ENCODE results near the gene MRPS18C. TPM values are rescaled to one million over a fixed set of nuclear protein-coding genes. Genes with fewer than 3 reads are reported as not detected.
A peak's percentile ranks its signal among the peaks of the same experiment; 100 is the strongest.
"Not testable (repeated sequence)": the region's sequence is repeated elsewhere in the genome, so short reads cannot be mapped to it uniquely, and the experiment has no call there.

The MRPS18C gene
- total RNA-seq, 4 donors from 2014 or later = 12.3 to 29.6 (median 23.9) TPM

DNA sequence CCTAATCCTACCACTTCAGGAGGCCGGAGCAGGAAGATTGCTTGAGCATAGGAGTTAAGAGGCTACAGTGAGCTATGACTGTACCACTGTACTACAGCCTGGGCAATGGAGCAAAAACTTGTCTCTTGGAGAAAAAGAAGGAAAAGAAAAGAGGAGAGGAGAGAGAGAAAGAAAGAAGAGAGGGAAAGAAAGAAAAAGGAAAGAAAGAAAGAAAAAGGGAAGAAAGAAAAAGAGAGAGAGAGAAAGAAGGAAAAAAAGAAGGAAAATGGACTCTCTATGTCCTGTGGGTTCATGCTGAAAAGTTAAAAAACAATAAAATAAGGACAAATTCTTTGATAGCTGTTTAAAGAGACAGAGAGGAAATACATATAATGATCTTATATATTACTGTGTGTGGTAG is 42.3 kb downstream of the MRPS18C start:
- ATAC-seq (ENCODE audit: low FRiP score) = no peak

DNA sequence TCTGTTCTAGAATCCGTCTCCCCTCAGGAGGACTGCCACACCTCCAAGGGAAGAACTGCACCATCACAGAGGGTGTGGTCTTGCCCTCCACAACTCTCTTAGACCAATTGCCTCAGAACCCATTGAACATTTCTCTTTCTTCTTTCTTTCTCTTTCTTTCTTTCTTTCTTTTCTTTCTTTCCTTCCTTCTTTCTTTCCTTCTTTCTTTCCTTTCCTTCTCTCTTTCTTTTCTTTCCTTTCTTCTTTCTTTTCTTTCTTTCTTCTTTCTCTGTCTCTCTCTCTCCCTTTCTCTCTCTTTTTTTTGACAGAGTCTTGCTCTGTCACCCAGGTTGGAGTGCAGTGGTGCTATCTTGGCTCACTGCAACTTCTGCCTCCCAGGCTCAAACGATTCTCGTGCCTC is 45.8 kb downstream of the MRPS18C start:
- ATAC-seq (ENCODE audit: low FRiP score); DNase-seq (ENCODE audit: low spot score): not testable (repeated sequence)

More for the DNA sequence above, 42.3 kb downstream of the MRPS18C start:
- TF ChIP-seq, protein P1, sequence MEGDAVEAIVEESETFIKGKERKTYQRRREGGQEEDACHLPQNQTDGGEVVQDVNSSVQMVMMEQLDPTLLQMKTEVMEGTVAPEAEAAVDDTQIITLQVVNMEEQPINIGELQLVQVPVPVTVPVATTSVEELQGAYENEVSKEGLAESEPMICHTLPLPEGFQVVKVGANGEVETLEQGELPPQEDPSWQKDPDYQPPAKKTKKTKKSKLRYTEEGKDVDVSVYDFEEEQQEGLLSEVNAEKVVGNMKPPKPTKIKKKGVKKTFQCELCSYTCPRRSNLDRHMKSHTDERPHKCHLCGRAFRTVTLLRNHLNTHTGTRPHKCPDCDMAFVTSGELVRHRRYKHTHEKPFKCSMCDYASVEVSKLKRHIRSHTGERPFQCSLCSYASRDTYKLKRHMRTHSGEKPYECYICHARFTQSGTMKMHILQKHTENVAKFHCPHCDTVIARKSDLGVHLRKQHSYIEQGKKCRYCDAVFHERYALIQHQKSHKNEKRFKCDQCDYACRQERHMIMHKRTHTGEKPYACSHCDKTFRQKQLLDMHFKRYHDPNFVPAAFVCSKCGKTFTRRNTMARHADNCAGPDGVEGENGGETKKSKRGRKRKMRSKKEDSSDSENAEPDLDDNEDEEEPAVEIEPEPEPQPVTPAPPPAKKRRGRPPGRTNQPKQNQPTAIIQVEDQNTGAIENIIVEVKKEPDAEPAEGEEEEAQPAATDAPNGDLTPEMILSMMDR (IDR thresholded peaks at IDR 0.05) = no peak
- DNase-seq (ENCODE audit: low spot score) = no peak

DNA sequence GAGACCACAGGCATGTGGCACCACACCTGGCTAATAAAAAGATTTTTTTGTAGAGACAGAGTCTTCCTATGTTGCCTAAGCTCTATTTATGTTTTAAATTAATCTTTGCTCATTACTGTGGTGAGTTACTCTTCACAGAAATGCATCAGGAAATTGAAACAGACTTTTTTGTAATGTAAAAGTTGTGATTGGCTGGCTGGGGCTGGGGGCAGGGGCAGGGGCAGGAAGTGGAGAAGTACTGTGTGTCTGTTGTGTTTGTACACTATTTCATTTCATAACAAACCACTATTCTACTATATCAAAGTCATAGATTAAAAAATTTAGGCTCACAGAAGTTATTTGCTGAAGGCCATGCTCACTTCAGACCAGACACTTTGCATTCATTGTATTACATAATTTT is 48.1 kb downstream of the MRPS18C start:
- ATAC-seq (ENCODE audit: low FRiP score) = no peak
- TF ChIP-seq, protein P1 (IDR thresholded peaks at IDR 0.05) = no peak
- DNase-seq (ENCODE audit: low spot score) = no peak

DNA sequence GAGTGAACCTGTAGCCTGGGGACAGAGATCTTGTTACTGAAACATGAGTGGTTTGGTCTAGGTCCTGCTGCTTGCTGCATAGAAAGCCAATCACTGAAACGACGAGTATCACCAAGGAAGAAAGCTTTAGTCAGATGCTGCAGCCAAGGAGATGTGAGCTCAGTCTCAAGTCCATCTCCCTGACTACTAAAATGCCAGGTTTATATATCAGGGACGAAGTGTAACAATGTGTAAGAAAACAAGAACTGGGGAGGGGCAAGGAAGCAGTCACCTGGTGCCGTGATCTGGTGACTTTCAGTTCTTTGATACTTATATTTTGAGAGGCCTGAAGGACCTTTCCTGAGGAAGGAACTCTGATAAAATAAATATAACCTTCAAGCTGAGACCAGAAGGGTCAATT is 48.6 kb downstream of the MRPS18C start:
- no peak for DNase-seq (ENCODE audit: low spot score)
- TF ChIP-seq, protein P1 (IDR thresholded peaks at IDR 0.05) = no peak
- no peak for ATAC-seq (ENCODE audit: low FRiP score)

DNA sequence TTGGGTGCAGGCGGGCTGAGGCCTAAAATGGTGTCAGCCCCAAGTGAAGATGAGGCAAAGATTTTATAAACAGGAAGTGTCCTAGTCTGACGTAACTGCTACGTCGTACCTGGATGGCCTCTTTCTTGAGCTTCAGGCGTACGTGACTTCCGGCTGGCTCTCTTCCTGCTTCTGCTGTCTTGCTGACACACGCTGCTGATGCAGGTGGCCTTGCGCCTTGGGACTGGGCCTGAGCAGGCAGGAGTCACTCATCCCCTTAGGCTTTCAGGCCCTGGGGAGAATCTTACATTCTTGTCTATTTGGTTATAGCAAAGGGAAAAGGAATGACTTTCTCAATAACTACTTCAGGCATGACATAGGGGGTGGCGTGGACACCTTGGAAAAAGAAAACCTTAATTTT is 49.1 kb downstream of the MRPS18C start:
- TF ChIP-seq, protein P1 (IDR thresholded peaks at IDR 0.05) = no peak
- no peak for ATAC-seq (ENCODE audit: low FRiP score)
- DNase-seq (ENCODE audit: low spot score) = no peak

DNA sequence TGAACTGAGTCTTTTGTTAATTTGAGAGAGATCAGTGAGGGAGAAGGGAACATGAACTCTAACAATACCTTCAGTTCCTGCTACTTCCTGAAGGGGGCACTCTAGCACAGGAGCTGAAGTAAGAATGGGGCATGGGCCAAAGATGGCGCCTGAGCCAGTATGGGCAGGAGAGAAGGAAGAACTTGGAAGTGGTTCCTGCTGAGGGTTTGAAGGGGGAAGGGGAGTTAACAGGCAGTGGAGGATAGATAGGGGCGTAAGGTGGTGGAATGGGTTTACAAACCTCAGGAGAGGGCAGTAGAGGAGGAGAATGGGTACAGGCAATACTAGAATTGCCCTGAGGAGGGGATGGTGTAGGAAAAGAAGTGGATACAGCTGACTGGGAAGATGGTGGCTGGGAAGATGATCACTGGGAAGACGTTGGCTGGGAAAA is 53.3 kb downstream of the MRPS18C start:
- TF ChIP-seq, protein P1 (IDR thresholded peaks at IDR 0.05) = peak in 2 of 3 donors; percentile 47 to 54
- not testable (repeated sequence) for ATAC-seq (ENCODE audit: low FRiP score); DNase-seq (ENCODE audit: low spot score)

DNA sequence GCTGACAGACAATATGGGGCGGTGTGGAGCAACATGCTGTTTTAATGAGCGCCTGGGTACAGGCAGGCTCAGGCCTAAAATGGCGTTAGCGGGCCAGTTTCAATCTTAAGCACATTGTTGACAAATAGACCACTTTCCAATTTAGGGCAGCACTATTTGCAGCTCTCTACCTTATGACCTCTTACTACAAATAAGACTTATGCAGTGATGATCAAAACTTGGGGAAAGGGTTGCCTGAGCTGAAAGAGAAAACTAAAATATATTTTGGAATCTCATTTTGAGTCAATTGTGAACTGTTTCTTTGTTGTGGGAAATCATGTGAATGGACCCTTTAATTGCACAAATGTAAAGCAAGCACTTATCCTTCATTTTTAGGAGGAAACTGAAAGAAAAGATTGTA is 54.6 kb downstream of the MRPS18C start:
- ATAC-seq (ENCODE audit: low FRiP score) (no peak), DNase-seq (ENCODE audit: low spot score) (no peak)
- TF ChIP-seq, protein P1 (IDR thresholded peaks at IDR 0.05) = no peak

Other genes starting within 250 kb of the MRPS18C start
- gene COQ2, start 171.3 kb upstream of the MRPS18C start, total RNA-seq = 10 to 100 TPM in 2 of 4 donors, 1 to 10 TPM in 2; 9.0 to 10.4 (median 9.8) TPM
- 10 to 100 TPM in 2 of 4 donors, 1 to 10 TPM in 2; 3.2 to 21.7 (median 9.6) TPM for gene HPSE, start 121.2 kb upstream of the MRPS18C start, total RNA-seq
- gene HELQ, start 235 bp upstream of the MRPS18C start, total RNA-seq = 10 to 100 TPM; 13.5 to 20.0 (median 17.0) TPM
- gene ABRAXAS1, start 29.0 kb downstream of the MRPS18C start, total RNA-seq = 10 to 100 TPM in 3 of 4 donors, 1 to 10 TPM in 1; 7.8 to 19.9 (median 11.1) TPM
- 10 to 100 TPM; 11.8 to 23.4 (median 21.0) TPM for gene GPAT3, start 80.0 kb downstream of the MRPS18C start, total RNA-seq

All from omental fat pad (tissue), 4 donors.